HG03175 (cell line): Measurements from ENCODE around the gene BTG2.

Experiments
- ATAC-seq: cut with Tn5 transposase; IDR thresholded peaks from one replicate; pipeline ENCODE4 v1.9.1; 2021; ENCODE audit warnings: mild to moderate bottlenecking, moderate library complexity; ENCODE audit not compliant: unreplicated experiment

Gene BTG2

DNA sequence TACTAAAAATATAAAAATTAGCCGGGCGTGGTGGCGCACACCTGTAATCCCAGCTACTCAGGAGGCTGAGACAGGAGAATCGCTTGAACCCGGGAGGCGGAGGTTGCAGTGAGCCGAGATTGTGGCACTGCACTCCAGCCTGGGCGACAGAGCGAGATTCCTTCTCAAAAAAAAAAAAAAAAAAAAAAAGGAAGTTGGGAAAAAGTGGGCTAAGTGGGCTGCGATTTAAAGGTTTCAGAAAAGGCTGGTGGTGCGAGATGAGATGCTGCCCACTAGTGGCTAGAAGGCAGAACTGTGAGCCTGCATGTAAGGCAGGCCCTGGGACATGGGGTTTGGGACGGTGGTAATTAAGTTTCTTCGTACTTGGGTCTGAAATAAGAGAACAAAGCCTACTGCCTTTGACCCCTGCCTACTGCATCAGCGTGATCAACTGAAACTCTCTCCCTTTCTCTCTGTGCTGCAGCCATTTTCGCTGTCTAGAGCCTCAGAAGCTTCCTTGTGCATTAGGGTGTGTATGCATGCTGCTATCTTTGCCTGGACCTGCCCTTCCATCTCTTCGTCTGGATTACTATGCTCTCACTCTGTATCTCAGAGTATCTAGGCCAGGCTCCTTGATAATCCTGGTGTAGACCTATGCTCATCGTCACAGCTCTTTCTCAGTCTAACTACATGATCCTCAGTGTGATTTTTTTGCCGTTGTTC, 33.2 kb downstream of the BTG2 start:
- no peak for ATAC-seq

DNA sequence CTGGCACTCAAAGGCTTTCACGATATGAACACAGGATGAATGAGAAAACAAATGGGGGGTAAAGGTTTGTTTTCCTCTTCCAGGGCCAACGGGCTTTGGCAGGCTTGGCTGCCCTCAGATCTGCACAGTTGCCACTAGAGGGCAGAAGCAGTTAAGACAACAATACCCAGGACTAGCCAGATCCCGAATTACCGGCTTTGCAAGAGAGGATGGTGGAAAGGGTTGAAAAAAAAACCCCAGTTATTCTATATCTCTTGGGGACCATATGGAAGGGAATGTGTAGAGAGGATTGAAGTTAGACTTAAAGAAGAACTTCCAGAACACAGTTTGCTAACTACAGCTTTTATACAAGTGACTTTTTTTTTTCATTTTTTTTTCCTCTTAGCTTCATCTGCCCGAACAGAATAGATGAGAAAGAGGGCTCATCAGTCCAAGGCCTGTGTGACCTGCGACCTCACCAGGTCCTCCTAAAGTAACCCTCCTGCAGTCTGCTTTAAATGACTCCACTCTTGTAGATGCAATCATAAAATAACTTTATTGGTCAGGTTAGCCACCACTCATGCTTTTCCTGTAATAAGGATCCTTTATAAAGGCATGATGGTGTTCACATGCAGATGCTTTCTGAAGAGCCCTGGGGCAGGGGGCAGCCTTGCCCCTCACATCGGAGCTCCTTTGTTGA, 34.9 kb downstream of the BTG2 start:
- ATAC-seq = no peak

DNA sequence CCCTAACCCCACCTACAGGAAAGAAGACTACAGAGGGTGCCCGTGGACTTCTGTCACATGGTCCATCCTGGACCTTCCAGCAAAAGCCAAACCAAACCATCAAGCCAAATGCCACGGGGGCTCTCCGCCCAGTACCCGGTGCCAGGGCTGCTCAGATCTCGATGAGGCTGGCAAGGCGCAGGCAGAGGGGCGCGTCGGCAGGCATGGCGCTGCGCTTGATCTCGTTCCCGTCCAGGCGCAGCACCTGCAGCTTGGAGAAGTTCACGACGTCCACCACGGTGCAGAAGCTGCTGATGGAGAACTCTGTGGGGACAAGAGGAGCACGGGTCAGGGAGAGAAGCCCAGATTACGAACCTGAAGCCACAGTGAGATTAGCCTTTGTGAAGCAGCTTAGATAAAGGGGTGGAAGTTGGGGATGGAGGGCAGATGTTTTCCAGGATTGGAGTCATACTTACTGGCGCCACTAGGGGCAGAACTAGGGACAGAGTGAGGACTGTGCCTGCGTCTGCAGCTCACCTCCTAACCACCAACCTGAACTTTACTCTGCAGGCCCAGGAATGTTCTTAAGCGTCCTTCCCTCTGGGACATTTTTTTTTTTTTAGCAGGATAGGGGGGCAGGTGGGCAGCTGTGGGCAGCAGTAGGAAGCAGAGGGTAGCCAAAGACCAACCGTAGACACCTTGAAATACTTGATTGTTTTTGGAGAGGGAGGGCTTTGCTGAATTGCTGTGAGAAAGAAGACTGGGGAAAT, 37.0 kb downstream of the BTG2 start:
- no peak for ATAC-seq

DNA sequence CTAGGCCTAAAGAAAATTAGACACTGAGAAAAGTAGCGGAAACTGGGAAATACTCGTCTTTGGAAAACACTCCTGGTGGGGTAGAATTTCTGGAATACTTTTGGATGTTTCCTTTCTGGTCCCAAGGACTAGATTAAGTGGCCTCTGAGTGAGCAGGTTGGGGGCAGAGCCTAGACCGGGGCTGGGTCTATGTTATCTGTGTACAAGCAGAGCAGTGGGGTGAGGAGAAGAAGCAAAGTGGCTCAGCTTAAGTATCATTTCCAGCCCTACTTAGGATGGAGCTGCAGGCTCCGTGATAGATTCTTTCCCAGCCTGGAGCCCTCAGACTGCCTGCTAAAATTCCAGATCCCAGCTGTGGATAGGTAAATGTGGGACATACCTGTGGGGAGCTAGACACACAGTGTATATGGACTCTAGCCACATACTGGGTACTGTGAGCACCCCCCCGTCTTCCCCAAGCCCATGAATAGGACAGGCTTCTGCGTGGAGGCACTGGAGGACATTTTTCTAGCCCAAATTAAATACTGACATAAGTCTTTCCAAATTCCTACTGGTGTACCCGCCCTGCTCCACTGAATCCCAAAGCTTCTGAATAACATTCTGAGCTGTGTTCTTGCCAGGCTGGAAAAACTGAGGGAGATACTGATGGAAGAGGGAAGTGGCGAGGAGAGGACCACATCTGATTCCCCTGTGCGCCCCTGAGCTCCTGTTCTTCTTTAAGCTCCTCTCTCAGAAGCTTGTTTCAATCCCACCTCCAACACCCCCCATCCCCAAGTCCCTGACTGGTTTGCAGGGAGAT, 38.8 kb downstream of the BTG2 start:
- ATAC-seq = no peak

DNA sequence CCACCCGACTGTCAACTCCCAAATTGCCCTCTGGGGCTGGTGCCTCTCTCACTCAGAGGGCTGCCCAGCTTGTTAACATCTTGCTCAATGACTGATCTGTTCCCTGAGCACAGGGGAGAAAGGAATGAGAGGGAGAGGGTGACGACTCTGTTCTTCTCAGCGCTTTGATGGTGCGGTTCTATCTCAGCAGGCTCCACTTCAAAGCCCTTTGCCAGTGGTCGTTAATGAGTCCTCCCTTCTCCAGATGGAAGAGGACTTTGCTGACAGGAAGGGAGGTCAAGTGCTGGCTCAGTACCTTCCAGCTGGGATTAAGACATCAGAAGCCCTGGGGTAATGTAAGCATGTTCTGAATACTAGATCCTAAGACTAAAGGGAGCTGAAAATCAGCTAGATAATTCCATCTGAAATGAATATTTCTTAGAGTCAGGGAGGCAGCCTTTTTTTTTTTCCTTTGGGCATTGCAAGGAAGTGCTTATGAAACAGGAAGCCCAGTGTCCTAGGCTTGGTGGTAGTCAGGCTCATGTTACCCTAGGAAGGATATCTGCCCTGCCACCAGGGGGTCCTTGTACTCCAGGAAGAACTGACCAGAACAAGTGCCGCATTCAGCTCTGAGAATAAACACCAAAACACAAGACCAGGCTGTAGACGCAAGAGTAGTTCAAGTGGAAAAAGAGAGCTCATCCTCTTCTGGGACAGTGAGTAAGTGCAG, 40.9 kb downstream of the BTG2 start:
- no peak for ATAC-seq

DNA sequence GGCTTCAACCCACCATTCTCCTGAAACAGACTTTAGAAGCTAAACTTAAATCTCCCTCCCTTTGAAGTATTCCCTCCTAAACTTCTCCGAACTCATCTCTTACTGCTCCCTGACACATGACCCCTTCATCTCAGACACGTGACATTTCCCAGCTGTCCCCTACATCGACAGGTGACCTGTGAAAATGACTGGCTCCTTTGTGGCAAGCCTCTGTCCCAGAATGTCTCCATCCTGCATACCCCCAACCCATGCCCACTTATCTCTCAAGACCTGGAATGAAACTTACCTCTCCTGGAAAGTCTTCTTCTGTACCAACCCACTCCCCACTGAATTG, 41.4 kb downstream of the BTG2 start:
- ATAC-seq = no peak

DNA sequence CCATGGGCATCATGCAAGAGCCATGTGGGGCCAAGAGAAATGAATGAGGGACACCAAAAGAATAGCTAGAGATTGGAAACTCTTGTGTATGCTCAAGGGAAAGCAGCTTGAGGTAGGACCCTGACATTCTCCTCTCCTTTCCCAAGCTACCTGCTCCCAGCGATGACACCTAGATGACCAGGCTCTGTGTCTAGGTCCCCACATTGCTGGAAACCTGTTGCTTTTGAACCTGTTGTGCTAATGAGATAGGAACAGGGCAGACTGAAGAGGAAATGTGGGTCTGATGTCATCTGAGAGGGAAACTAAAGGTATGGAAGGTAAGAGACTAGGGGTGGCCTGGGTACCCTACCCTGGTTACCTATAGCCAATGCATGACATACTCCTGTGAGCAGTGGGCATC, 43.8 kb downstream of the BTG2 start:
- ATAC-seq = no peak

DNA sequence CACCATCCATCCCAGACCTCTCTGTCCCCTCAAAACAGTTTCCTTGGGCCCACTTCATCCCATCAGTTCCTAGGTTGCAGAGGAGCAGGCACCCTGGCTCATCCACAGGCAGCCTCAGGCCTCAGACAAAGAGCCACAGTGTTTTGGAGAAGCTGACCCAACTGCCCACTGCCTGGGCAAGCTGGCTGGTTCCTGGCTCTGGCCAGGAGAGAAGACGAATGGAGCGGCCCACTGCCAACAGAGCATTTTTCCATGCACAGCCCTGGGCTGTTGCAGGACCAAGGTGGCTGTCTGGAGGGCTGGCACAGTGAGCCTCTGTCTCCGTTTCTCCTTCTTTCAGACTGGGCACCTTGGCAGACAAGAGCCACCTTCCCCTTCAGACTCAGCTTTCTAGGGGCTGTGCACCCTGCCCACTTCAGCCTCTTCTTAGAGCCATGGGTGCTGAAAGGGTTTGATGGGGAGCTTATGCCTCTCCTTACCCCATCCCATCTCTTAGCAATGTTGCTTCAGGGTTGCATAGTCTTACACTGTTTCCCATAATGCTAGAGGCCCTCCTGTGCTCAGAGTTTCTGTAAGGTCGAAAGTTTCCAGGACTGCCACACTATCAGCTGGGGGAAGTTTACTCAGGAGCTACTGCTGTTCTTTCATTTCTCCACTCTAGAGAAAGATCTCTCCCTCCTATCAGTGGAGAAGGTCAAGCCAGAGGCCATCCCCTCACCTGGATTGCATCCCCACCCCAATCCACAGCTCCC, 44.6 kb downstream of the BTG2 start:
- ATAC-seq = no peak

DNA sequence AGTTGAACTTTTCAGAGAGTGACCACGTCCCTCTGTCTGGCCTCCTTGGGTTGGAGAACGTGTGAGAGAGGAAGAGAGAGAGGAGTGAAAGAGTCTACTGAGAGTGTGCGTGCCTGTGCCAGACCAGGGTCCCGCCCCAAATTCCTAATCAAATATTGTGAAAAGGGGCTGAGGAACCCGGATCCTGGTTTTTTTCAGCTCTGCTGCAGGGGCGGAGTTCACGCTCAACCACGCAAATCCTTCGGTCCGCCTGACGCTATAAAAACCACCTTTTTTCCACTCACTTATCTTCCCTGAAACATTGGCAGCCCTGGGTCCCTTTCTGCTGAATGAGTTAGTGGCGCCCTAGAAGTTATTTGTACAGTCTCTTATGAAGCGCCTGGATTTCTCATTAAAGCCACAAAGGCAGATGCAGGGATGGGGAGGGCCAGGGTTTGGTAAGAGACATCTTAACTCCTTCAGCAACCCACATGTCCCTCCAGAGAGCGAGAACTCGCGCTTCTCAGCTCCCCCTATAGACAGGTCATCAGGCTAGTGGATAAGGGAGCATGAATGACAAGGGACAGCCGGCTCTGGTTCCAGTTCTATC, 45.8 kb downstream of the BTG2 start, which contains the start of gene FMOD:
TSS of gene FMOD (minus strand) at position 86 of the 589 bp plus-strand sequence. CDS start 2,852 bp downstream, outside the sequence.
- ATAC-seq = no peak

DNA sequence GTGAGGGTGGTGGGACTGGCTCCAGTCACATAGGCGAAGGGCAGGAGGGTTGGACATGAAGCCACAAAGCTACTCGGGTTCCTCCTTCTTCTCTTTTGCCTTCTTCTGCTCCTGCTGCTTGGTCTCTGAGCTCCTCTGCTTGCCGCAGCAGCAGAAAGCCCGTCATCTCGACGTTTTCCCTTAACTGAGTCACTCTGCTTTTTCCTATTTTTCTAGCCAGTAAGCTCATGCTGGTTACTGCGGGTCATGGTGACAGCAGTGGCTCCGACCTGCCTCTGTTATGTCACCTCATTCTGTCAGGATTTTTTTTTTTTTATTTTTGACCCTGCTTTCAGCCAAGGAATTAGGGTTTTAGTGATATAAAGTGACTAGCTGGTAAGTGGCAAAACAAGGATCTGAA, 48.2 kb downstream of the BTG2 start:
- no peak for ATAC-seq

DNA sequence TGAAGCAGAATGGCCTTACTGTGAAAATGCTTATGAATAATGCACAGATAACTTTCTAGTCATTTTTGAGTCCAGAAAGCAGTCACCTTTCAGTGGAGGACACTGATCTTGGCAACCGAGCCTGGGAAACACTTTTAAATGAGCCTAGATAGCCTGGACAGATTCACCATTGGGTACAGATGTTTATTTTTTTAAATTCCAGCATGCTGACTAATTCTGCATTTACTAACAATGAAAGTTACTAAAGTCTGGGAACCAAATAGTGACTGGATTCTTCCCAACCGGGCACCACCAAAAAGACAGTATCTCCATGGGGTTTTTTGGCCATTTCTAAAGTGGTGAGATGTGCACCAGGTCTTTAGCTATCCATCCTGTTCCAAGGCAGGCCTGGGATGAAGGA, 48.9 kb downstream of the BTG2 start:
- no peak for ATAC-seq

DNA sequence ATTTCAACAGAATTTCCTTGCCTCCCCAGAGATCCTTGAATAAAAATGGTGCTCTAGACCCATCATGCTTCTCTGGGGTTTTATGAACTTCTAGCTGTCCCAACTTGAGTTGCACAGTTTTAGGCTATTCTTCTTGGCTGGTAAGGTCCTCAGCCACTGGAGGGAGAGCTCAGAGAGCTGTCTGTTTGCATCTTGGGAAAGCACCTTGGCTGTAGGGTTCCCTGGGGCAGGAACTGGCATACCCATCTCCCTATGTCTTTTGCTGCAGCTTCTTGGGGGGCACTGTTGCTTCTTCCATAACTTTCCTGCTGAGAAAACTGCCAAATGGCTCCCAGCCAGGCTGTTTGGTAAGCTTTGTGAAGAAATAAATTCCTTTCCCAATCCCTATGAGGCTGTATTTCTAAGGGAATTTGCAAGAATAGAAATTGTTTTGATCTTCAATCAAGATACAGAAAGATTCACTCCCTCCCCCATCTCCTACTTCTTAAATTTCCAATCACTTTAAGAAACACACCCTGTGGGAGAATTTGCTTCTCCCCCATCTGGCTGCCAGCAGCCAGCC, 53.8 kb downstream of the BTG2 start:
- ATAC-seq = no peak
